NB4 (cell line): ENCODE measurements around the gene XPNPEP1.

Experiments
- DNase-seq: peaks from one replicate; pipeline ENCODE4 v3.0.0; 2010; ENCODE audit warnings: low read depth
- H3K4me3 ChIP-seq: one replicate; pipeline ENCODE4 v1.5.1; 2011; ENCODE audit warnings: mild to moderate bottlenecking, low read depth, low read length, moderate library complexity
- MAX ChIP-seq: IDR thresholded peaks from 2 replicates; pipeline ENCODE4 v1.6.1; 2011; ENCODE audit warnings: low read depth, low read length
- MYC ChIP-seq: IDR thresholded peaks from 2 replicates; pipeline ENCODE4 v1.6.1; 2011; ENCODE audit warnings: low read depth, low read length
- POLR2A ChIP-seq: IDR thresholded peaks from 2 replicates; pipeline ENCODE4 v1.6.1; 2011; ENCODE audit warnings: mild to moderate bottlenecking; ENCODE audit not compliant: insufficient read length; ENCODE audit errors: extremely low read depth
- TF ChIP-seq, protein P1 (sequence below): IDR thresholded peaks from one replicate; pipeline ENCODE4 v1.5.1; 2012; ENCODE audit warnings: low read depth, low read length

The XPNPEP1 gene

GRCh38 chr10:109863775-109864174 is 59.5 kb downstream of the XPNPEP1 start:
- TF ChIP-seq, protein P1, sequence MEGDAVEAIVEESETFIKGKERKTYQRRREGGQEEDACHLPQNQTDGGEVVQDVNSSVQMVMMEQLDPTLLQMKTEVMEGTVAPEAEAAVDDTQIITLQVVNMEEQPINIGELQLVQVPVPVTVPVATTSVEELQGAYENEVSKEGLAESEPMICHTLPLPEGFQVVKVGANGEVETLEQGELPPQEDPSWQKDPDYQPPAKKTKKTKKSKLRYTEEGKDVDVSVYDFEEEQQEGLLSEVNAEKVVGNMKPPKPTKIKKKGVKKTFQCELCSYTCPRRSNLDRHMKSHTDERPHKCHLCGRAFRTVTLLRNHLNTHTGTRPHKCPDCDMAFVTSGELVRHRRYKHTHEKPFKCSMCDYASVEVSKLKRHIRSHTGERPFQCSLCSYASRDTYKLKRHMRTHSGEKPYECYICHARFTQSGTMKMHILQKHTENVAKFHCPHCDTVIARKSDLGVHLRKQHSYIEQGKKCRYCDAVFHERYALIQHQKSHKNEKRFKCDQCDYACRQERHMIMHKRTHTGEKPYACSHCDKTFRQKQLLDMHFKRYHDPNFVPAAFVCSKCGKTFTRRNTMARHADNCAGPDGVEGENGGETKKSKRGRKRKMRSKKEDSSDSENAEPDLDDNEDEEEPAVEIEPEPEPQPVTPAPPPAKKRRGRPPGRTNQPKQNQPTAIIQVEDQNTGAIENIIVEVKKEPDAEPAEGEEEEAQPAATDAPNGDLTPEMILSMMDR: no peak
- TF ChIP-seq MAX (no peak), MYC (no peak), POLR2A (no peak)
- no peak for DNase-seq
- H3K4me3 ChIP-seq: no peak overlapping the region

DNA sequence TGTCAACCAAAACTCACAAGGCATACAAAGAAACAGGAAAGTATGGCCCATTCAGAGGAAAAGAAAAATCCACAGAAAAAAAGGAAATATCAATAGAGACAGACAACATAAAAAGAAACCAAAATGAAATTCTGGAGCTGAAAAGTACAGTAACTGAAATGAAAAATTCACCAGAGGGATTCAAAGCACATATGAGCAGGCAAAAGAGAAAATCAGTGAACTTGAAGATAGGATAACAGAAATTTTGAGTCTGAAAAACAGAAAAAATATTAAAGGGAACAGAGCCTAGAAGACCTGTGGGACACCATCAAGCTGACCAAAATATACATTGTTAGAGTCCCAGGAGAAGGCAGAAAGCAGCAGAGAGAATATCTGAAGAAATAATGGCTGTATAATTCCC is 60.6 kb downstream of the XPNPEP1 start:
- no peak overlapping the region for H3K4me3 ChIP-seq
- TF ChIP-seq, protein P1: no peak
- no peak for DNase-seq

DNA sequence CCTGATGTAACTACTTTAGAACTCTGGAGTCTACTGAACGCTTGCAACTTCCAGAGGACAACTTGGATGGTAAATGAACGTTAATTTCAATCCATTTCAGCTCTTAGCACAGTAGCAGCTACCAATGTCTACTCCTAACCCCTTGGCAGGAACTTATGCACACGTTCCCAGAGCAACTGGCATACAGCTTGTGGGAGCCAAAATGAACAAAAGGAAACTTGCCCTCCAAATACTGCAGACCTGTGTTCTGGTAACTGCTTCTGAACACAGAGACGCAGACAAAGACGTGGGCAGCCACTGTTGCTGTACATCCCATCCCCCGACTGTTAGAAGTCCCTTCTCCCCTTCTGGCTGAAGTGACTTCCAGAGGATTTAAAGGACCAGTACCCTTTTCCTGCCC is 61.3 kb downstream of the XPNPEP1 start:
- no peak for DNase-seq
- TF ChIP-seq MYC: no peak
- TF ChIP-seq, protein P1: no peak
- TF ChIP-seq POLR2A: no peak
- TF ChIP-seq MAX: no peak
- H3K4me3 ChIP-seq: no peak overlapping the region

GRCh38 chr10:109861081-109861480 is 62.2 kb downstream of the XPNPEP1 start:
- no peak for DNase-seq
- H3K4me3 ChIP-seq: no peak overlapping the region
- TF ChIP-seq POLR2A (no peak), MYC (no peak), MAX (no peak)
- TF ChIP-seq, protein P1: no peak

DNA sequence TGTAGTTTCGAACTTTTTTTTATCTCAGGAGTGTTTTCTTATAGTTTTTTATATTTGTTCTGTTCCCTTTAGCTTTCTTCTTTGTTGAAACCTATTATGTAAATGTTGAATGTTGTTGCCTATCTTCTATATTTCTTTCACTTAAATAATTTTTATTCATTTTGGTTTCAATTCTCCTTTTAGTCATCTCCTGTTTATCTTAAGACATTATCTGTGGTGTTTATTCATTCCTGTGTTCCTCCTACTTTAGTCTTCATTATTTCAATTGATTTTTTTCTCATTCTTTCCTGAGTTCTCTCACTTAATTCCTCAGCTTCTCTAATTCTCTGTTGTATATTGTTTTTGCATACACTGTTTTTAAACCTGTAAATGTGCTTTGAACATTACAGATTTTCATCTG is 64.1 kb downstream of the XPNPEP1 start:
- no peak for DNase-seq
- no peak overlapping the region for H3K4me3 ChIP-seq
- TF ChIP-seq, protein P1: no peak
- TF ChIP-seq MAX (no peak), MYC (no peak), POLR2A (no peak)

- no peak overlapping the region for H3K4me3 ChIP-seq
- TF ChIP-seq, protein P1: no peak
- TF ChIP-seq MYC (no peak), MAX (no peak), POLR2A (no peak)
- no peak for DNase-seq
Observed at GRCh38 chr10:109855746-109856145, 67.6 kb downstream of the XPNPEP1 start.
